Neuron (in vitro differentiated cells): Measurements from ENCODE around the gene MYMX.

Experiments
- H2AFZ ChIP-seq: one replicate; pipeline ENCODE4 v1.6.1; 2013; ENCODE audit warnings: low read depth, mild to moderate bottlenecking, inconsistent platforms, low read length, moderate library complexity
- H3K27me3 ChIP-seq: one replicate; pipeline ENCODE4 v1.6.1; 2013; ENCODE audit warnings: low read length; ENCODE audit not compliant: insufficient read depth
- H3K36me3 ChIP-seq: one replicate; pipeline ENCODE4 v1.6.1; 2013; ENCODE audit warnings: low read length; ENCODE audit not compliant: insufficient read depth
- H3K4me1 ChIP-seq: one replicate; pipeline ENCODE4 v1.6.1; 2013; ENCODE audit warnings: low read length; ENCODE audit not compliant: insufficient read depth
- H3K4me3 ChIP-seq: 2 replicates; pipeline ENCODE4 v1.5.1; 2013; ENCODE audit warnings: mild to moderate bottlenecking, low read length, moderate library complexity
- H3K9me3 ChIP-seq: one replicate; pipeline ENCODE4 v1.6.1; 2013; ENCODE audit warnings: low read length

The MYMX gene

DNA sequence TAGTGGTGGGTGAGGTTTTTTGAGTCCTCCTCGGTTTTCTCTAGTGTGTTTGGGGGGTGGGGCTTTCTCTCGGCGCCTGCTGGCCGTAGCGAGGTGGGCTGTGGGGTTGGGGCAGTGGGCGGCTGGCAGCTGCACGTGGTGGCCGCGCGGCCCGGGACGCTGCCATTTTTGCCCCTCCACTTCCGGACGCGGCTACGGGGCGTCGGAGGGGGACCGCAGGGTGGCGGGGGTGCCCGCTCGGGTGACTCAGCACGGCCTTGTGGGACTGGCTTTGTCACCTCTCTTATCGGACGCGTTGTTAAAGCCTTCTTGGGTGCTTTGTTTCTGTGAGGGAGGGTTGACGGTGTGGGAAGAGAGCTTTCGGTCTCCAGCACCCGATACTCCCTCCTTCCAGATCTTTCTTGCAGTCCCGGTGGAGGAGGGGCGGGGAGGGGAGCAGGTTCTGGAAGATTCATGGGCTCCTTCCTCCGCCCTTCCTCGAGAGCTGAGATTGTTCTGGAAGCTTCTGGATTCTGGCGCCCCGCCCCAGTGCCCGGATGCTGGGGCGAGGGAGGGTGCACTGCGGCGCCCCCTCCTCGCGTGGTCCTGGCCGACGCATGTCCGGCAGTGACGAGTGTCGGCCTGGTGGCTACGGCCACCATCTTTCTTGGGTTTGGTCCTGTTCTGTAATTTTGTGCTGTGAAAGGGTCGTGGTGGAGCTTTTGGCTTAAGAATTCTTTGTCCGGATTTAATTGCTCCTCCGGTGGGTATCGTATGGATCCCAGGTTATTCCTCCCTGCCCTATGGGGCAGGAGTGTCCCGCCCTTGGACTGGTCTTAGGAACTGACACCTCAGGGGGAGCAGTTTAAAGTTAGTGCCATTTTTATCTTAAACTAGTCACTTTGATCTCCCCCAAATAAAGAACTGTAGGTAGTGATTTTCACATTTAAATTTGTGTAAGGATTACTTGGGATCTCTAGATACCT is 30.9 kb downstream of the MYMX start:
- peaks cover 25% of the 10 kb centered on the region for H3K4me1 ChIP-seq
- peaks cover 43% of the 10 kb centered on the region for H3K36me3 ChIP-seq
- H3K9me3 ChIP-seq, result no peaks in the 10 kb centered on the region
- no peaks in the 10 kb centered on the region for H3K27me3 ChIP-seq
- no peak overlapping the region for H2AFZ ChIP-seq
- H3K4me3 ChIP-seq, result peak overlapping the region; percentile 90

DNA sequence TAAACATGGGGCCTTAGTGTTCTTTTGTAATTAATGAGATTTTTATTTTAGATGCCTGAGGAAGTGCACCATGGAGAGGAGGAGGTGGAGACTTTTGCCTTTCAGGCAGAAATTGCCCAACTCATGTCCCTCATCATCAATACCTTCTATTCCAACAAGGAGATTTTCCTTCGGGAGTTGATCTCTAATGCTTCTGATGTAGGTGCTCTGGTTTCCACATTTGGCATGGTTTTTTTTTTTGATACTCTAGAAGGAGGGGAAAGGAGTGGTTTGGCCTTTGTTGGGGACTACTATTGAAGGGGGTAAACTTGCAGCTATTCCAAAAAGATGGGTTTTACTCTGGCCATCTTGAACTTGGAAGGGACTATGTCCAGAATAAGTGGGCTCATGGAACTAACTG is 31.9 kb downstream of the MYMX start:
- Histone ChIP-seq H3K4me1 (peaks cover 25% of the 10 kb centered on the region), H3K36me3 (peaks cover 53% of the 10 kb centered on the region), H3K27me3 (no peaks in the 10 kb centered on the region), H3K9me3 (no peaks in the 10 kb centered on the region), H2AFZ (no peak overlapping the region), H3K4me3 (peak overlapping the region; percentile 90)

DNA sequence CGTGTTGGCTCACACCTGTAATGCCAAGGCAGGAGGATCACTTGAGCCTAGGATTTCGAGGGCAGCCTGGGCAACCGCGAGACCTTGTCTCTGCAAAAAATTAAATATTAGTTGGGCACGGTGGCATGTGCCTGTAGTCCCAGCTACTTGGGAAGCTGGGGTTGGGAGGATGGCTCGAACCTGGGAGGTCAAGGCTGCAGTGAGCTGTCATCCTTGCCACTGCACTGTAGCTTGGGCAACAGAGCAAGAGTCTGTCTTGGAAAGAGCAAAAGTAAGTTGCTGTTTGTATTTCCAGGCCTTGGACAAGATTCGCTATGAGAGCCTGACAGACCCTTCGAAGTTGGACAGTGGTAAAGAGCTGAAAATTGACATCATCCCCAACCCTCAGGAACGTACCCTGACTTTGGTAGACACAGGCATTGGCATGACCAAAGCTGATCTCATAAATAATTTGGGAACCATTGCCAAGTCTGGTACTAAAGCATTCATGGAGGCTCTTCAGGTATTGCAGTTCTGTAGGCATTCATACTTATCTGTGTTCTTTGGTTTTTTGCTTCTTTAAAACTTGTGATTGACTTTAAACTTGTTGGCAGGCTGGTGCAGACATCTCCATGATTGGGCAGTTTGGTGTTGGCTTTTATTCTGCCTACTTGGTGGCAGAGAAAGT is 32.5 kb downstream of the MYMX start:
- H2AFZ ChIP-seq, result no peak overlapping the region
- H3K4me1 ChIP-seq, result peaks cover 27% of the 10 kb centered on the region
- peak overlapping the region; percentile 90 for H3K4me3 ChIP-seq
- H3K36me3 ChIP-seq, result peaks cover 59% of the 10 kb centered on the region
- H3K27me3 ChIP-seq, result no peaks in the 10 kb centered on the region
- no peaks in the 10 kb centered on the region for H3K9me3 ChIP-seq

DNA sequence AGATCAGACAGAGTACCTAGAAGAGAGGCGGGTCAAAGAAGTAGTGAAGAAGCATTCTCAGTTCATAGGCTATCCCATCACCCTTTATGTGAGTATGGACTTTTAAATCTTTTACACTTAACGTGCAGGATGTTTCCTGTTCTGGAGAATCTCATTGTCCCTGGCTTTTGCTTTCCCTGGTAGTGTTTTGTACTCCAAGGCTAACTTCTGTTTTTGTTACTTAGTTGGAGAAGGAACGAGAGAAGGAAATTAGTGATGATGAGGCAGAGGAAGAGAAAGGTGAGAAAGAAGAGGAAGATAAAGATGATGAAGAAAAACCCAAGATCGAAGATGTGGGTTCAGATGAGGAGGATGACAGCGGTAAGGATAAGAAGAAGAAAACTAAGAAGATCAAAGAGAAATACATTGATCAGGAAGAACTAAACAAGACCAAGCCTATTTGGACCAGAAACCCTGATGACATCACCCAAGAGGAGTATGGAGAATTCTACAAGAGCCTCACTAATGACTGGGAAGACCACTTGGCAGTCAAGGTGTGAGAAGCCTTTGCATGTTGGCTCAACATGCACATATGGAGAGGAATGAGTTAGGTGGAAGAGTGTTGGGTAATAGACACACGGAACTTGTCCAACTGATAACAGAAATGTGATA is 33.5 kb downstream of the MYMX start:
- H3K27me3 ChIP-seq, result no peaks in the 10 kb centered on the region

DNA sequence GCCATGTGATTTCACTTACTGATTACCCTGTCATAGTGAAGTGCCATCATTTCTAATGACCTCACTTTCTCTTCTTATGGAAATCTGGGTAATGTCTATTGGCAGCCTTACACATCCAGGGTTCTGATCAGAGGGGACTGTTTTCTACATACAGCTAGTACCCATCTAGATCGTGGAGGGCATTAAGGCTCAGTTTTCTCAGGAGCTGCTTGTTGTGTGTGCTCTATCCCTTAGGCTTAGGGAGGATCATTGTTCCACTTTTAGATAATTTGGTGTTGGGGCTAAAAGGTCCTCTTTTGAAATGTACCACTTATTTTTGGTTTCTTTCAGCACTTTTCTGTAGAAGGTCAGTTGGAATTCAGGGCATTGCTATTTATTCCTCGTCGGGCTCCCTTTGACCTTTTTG is 34.0 kb downstream of the MYMX start:
- H3K36me3 ChIP-seq, result peaks cover 73% of the 10 kb centered on the region
- peaks cover 29% of the 10 kb centered on the region for H3K4me1 ChIP-seq
- no peak overlapping the region for H2AFZ ChIP-seq
- H3K27me3 ChIP-seq, result no peaks in the 10 kb centered on the region
- H3K4me3 ChIP-seq, result no peak overlapping the region
- H3K9me3 ChIP-seq, result no peaks in the 10 kb centered on the region

More for the DNA sequence above, 33.5 kb downstream of the MYMX start:
- H3K4me1 ChIP-seq, result peaks cover 29% of the 10 kb centered on the region
- no peak overlapping the region for H2AFZ ChIP-seq
- H3K9me3 ChIP-seq, result no peaks in the 10 kb centered on the region
- peaks cover 69% of the 10 kb centered on the region for H3K36me3 ChIP-seq
- no peak overlapping the region for H3K4me3 ChIP-seq

DNA sequence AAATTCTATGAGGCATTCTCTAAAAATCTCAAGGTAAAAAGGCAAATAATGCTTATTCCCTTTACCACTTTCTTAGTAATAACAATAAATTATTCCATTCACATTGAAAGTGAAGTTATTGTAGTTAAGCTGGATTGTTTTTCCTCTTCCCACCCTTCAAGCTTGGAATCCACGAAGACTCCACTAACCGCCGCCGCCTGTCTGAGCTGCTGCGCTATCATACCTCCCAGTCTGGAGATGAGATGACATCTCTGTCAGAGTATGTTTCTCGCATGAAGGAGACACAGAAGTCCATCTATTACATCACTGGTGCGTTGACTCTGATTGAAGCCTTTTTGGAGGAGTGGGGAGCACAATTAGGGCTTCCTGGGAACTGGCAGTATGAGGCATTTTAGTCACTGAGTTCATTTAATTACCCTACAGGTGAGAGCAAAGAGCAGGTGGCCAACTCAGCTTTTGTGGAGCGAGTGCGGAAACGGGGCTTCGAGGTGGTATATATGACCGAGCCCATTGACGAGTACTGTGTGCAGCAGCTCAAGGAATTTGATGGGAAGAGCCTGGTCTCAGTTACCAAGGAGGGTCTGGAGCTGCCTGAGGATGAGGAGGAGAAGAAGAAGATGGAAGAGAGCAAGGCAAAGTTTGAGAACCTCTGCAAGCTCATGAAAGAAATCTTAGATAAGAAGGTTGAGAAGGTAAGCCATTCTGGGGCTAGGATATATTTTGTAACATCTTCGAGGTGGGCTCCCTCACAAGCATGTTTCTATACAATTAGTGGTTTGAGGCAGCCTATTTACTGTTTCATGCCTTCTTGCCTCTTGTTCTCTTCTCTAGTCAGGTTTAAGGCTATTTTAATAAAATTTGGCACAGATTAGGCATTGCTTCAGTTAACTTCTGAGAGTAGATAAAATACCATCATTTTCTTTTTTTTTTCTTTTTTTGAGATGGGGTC is 35.1 kb downstream of the MYMX start:
- H3K36me3 ChIP-seq, result peaks cover 77% of the 10 kb centered on the region
- no peaks in the 10 kb centered on the region for H3K27me3 ChIP-seq
- H2AFZ ChIP-seq, result no peak overlapping the region
- peaks cover 35% of the 10 kb centered on the region for H3K4me1 ChIP-seq
- no peaks in the 10 kb centered on the region for H3K9me3 ChIP-seq
- H3K4me3 ChIP-seq, result no peak overlapping the region

DNA sequence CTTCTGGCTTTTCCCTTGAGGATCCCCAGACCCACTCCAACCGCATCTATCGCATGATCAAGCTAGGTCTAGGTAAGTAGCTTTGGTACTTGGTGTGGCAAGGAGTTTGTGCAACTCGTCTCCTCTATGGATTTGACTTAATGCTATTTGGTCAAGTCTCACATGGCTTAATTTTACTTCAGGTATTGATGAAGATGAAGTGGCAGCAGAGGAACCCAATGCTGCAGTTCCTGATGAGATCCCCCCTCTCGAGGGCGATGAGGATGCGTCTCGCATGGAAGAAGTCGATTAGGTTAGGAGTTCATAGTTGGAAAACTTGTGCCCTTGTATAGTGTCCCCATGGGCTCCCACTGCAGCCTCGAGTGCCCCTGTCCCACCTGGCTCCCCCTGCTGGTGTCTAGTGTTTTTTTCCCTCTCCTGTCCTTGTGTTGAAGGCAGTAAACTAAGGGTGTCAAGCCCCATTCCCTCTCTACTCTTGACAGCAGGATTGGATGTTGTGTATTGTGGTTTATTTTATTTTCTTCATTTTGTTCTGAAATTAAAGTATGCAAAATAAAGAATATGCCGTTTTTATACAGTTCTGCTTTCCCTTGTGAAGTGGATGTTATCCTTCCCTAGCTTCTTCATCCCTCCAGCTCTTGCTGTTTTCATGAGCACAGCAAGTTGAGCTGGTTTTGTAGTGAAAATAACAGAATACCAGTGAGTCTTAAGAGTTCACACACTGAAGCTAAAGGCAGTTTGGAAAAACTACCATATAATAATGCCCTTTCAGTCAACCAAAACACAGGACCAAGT is 36.8 kb downstream of the MYMX start:
- Histone ChIP-seq H3K36me3 (peaks cover 75% of the 10 kb centered on the region), H3K27me3 (no peaks in the 10 kb centered on the region), H3K4me1 (peaks cover 37% of the 10 kb centered on the region), H2AFZ (no peak overlapping the region), H3K9me3 (no peaks in the 10 kb centered on the region), H3K4me3 (no peak overlapping the region)

DNA sequence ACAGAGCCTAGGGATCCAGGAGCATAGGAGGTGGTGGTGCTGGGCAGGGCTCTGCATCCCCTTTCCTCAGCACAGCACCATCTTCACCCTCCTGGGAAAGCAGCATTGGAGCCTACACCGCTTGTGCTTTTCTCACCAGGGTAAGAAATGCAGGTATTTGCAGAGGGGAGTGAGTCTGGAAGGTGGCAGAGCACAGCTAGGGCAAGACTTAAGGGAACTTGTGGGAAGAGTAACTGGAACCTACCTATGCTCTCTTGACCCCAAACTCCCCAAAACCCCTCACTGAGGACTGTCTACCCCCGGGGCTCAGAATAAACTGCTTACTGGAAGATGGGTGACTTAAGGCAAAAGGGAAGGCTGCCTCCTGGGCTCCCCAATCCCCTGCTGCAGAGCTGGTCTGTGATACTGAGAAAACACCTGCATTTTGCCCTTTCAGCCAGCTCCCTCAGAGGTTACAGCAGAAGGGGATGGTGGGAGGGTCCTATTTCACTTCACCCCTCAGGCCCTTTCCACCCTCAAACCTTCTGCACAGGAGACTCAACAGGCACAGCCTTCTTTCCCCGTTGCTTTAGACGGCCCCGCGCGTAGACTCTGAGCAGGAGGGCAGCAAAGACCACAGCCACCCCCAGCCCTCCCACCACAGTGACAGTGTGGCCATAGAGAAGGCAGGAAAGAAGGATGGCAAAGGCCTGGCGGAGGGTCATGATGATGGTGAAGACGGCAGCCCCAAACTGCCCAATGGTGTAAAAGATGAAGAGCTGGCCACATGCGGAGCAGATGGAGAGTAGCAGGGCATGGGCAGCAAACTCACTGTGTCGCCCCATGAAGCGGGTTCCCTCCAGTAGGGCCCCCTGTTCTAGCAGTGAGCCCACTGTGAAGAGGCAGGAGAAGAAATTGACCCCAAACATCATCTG is 37.7 kb downstream of the MYMX start:
- Histone ChIP-seq H3K27me3 (no peaks in the 10 kb centered on the region), H3K9me3 (no peaks in the 10 kb centered on the region), H3K36me3 (peaks cover 72% of the 10 kb centered on the region), H3K4me1 (peaks cover 28% of the 10 kb centered on the region), H2AFZ (no peak overlapping the region), H3K4me3 (no peak overlapping the region)

DNA sequence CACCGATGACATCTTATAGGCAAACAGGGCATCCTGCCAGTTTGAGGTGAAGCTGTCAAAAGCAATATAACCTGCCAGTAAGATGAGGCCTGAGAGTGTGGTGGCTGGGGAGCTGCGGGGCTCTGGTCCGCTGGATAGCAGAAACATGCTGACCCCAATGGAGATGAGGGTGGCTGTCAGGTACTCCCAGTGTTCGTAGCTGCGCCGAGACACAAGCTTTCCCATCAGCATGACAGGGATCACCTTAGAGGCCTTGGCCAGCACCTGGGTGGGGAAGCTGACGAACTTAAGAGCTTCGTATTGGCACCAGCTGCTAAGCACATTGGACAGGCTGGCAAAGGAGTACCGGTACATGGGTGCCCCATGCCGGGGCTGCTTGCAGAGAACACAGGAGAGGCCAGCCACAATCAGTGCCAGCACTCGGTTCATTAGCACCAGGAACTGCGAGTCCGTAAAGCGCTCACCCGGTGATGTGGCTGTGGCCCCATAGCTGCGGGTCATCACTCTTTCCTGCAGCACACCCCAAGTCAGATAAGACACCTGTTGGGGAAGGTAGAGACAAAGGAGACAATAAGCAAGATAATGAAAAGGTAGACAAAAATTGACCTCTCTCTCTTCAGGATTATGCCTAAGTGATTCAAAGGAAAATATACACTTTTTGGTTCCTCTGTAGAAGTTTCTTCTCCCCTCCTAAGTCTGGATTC is 38.5 kb downstream of the MYMX start:
- Histone ChIP-seq H3K27me3 (no peaks in the 10 kb centered on the region), H3K4me1 (peaks cover 24% of the 10 kb centered on the region), H3K36me3 (peaks cover 72% of the 10 kb centered on the region), H3K4me3 (peak overlapping the region; percentile 96), H3K9me3 (no peaks in the 10 kb centered on the region), H2AFZ (no peak overlapping the region)

DNA sequence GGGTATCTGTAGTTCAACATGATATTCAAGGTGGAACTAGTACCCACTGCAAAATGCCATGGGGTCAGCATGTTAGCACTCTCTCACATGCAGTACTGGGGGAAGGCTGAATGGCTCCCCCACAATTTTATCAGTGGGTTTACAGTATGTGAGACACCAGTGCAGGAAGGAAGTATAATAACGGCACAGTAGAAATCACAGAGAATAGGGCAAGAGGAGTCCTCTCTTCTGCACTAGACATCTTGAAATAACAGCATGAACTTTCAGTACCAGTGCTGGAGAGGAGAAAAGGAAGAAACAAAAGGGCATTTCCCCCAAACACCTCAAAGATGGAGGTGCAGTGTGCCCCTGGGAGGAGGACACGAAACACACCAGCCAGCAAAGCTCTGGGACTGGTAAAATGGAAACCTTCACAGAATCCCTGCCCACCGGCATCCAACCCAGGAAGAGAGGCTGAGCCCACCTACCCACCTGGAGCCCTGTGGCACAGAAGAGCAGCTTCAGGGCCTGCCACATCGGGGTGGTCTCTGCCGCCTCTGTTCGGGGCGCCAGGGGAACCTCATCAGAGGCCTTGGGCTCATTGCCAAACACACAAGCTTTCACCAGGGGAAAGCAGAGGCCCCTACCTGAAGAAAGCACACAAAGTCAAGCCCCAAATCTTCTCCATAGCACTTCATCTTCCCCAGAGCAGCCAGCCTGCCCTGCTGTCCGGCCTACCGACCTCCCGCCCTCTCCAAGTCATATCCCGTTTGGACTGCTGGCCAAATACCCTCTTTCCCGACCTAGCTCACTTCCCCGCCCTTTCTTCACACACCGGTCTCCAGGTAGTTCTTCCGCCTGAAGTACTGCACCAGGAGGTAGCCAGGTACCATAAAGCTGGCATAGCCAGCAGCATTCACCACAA is 39.4 kb downstream of the MYMX start:
- Histone ChIP-seq H3K4me1 (peaks cover 24% of the 10 kb centered on the region), H3K4me3 (peak overlapping the region; percentile 96), H3K27me3 (no peaks in the 10 kb centered on the region), H2AFZ (no peak overlapping the region), H3K9me3 (no peaks in the 10 kb centered on the region), H3K36me3 (peaks cover 65% of the 10 kb centered on the region)
